K562 (cell line): ENCODE measurements around the gene ABHD1. TPM values are rescaled to one million over a fixed set of nuclear protein-coding genes. Genes with fewer than 3 reads are reported as not detected.

Source experiments
- ATAC-seq: fragments of 200-7000 bp; cut with Tn5 transposase; 3 replicates; pipeline ENCODE4 v1.9.1; 2020; ENCODE audit warnings: moderate library complexity
- BruUV-seq: library from RNA; stranded (reverse); fragments of 400-500 nt; replicated peaks from 2 replicates; lab custom pipeline; 2021; lab: Mats Ljungman, UMichigan
- CTCF ChIA-PET: fragments of 300-600 bp; formaldehyde crosslinking; extraction: SDS; loops from one replicate; lab custom pipeline; 2021; ENCODE audit warnings: low intra/inter-chr PET ratio; lab: Yijun Ruan, JAX
- POLR2A ChIA-PET: fragments of 300-600, 350-650 bp; sonication (Branson Sonifier 250); formaldehyde crosslinking; extraction: SDS; loops from one replicate; lab custom pipeline; 2021; ENCODE audit warnings: antibody characterized with exemption, inconsistent platforms; lab: Yijun Ruan, JAX
- DNase-seq, 4 experiments: peaks; one replicate each; pipeline versions ENCODE4 v3.0.0 to v3.0.0-alpha.2; 2011 to 2018; ENCODE audit warnings: low spot score in 3 of 4, mixed read lengths in 3 of 4; ENCODE audit errors: extremely low read depth in 1 of 4
- FAIRE-seq: peaks from 2 replicates; lab custom pipeline; 2011; peaks lifted over from hg19 to GRCh38; lab: Jason Lieb, UNC
- H2AFZ ChIP-seq: 2 replicates; pipeline ENCODE4 v1.6.0; 2011; ENCODE audit warnings: low read depth, low read length, control low read depth, inconsistent platforms
- H3K27ac ChIP-seq: fragments of 200-600 bp; 3 replicates; pipeline ENCODE4 v1.8.0; 2011; ENCODE audit warnings: low read depth, mild to moderate bottlenecking, control low read depth, inconsistent platforms, low read length, moderate library complexity, mixed read lengths; ENCODE audit errors: extremely low read depth
- H3K27me3 ChIP-seq, 2 experiments: fragments of 300-600 bp in 1 of 2; 2 replicates in 1 of 2; 3 replicates in 1 of 2; pipeline versions ENCODE4 v1.6.0 to v1.8.0; 2011; ENCODE audit warnings: inconsistent platforms in 2 of 2, low read length in 2 of 2, mild to moderate bottlenecking in 1 of 2, mixed read lengths in 1 of 2, moderate library complexity in 1 of 2; ENCODE audit not compliant: control insufficient read depth in 2 of 2, insufficient read depth in 2 of 2
- H3K36me3 ChIP-seq: fragments of 300-600 bp; 3 replicates; pipeline ENCODE4 v1.8.0; 2011; ENCODE audit warnings: mild to moderate bottlenecking, low read length, inconsistent platforms; ENCODE audit not compliant: control insufficient read depth, insufficient read depth
- H3K4me1 ChIP-seq, 2 experiments: fragments of 200-600 bp in 1 of 2; replicated peaks in 1 of 2; 2 replicates in 1 of 2; 3 replicates in 1 of 2; pipeline versions ENCODE4 v1.5.1 to v1.8.0; 2011; ENCODE audit warnings: inconsistent platforms in 2 of 2, low read length in 2 of 2, mild to moderate bottlenecking in 1 of 2, mixed read lengths in 1 of 2, moderate library complexity in 1 of 2; ENCODE audit not compliant: control insufficient read depth in 2 of 2, insufficient read depth in 2 of 2
- H3K4me2 ChIP-seq: 2 replicates; pipeline ENCODE4 v1.6.1; 2011; ENCODE audit warnings: low read length, control low read depth, inconsistent platforms, mixed read lengths; ENCODE audit not compliant: insufficient read depth
- H3K4me3 ChIP-seq: fragments of 200-600 bp; sonication (generic), shearing (Covaris generic); 2 replicates; pipeline ENCODE4 v1.5.1; 2016; ENCODE audit warnings: control low read depth, inconsistent platforms
- H3K79me2 ChIP-seq: fragments of 200-600 bp; 3 replicates; pipeline ENCODE4 v1.8.0; 2011; ENCODE audit warnings: low read length, inconsistent platforms; ENCODE audit not compliant: control insufficient read depth, insufficient read depth
- H3K9ac ChIP-seq, 2 experiments: 2 replicates each; pipeline versions ENCODE4 v1.6.0 to v1.6.1; 2011; ENCODE audit warnings: low read depth in 2 of 2, low read length in 2 of 2, control low read depth in 1 of 2, inconsistent platforms in 1 of 2, mild to moderate bottlenecking in 1 of 2, mixed read lengths in 1 of 2; ENCODE audit not compliant: insufficient read depth in 1 of 2
- H3K9me1 ChIP-seq: one replicate; pipeline ENCODE4 v1.6.0; 2011; ENCODE audit warnings: inconsistent platforms, mild to moderate bottlenecking, low read length, moderate library complexity; ENCODE audit not compliant: control insufficient read depth, insufficient read depth
- H3K9me3 ChIP-seq: replicated peaks from 2 replicates; pipeline ENCODE4 v1.5.1; 2011; ENCODE audit warnings: low read depth, low read length, inconsistent platforms; ENCODE audit not compliant: control insufficient read depth, insufficient read depth
- H4K20me1 ChIP-seq: replicated peaks from 2 replicates; pipeline ENCODE4 v1.6.1; 2011; ENCODE audit warnings: low read length, inconsistent platforms, mixed read lengths; ENCODE audit not compliant: control insufficient read depth, insufficient read depth
- CTBP1 ChIP-seq: fragments of 450-650 bp; IDR thresholded peaks from 2 replicates; pipeline ENCODE4 v1.6.1; 2016; ENCODE audit warnings: borderline replicate concordance
- ELK1 ChIP-seq: sonication (generic); formaldehyde crosslinking; IDR thresholded peaks from 2 replicates; pipeline ENCODE4 v1.8.1; 2022; ENCODE audit warnings: missing genetic modification reagents
- GABPA ChIP-seq: fragments of 200-800 bp; sonication (Bioruptor generic); conservative IDR thresholded peaks from 2 replicates; pipeline ENCODE4 v1.6.1; 2016; ENCODE audit warnings: low read depth, missing genetic modification characterization, missing compliant biosample characterization
- HNRNPUL1 ChIP-seq: fragments of 200-400 bp; formaldehyde crosslinking; IDR thresholded peaks from 2 replicates; pipeline ENCODE4 v1.6.1; 2017; ENCODE audit warnings: low read length
- ILF3 ChIP-seq: fragments of 450-650 bp; IDR thresholded peaks from 2 replicates; pipeline ENCODE4 v1.6.1; 2018; ENCODE audit warnings: antibody characterized with exemption, mild to moderate bottlenecking, moderate library complexity, borderline replicate concordance
- KHSRP ChIP-seq: fragments of 450-650 bp; IDR thresholded peaks from 2 replicates; pipeline ENCODE4 v1.6.1; 2017
- PHB ChIP-seq: fragments of 250-450 bp; sonication (Bioruptor Pico); IDR thresholded peaks from 2 replicates; pipeline ENCODE4 v1.5.0; 2021
- PHF20 ChIP-seq: fragments of 450-650 bp; IDR thresholded peaks from 2 replicates; pipeline ENCODE4 v1.6.1; 2018; ENCODE audit not compliant: partially characterized antibody
- PPARD ChIP-seq: fragments of 250-450 bp; sonication (Bioruptor Pico); IDR thresholded peaks from 2 replicates; pipeline ENCODE4 v1.8.0; 2022; ENCODE audit warnings: inconsistent platforms, mild to moderate bottlenecking, moderate library complexity
- SETDB1 ChIP-seq: IDR thresholded peaks from one replicate; pipeline ENCODE4 v1.6.1; 2012; ENCODE audit warnings: low read length, control low read depth, inconsistent platforms
- XRCC3 ChIP-seq: fragments of 450-650 bp; IDR thresholded peaks from 2 replicates; pipeline ENCODE4 v1.6.1; 2017; ENCODE audit warnings: mild to moderate bottlenecking, moderate library complexity
- WGBS: fragments of 100-300 bp; shearing (Covaris generic); methylation state at CpG from one replicate; pipeline ENCODE4 v1.1.6; 2016; ENCODE audit warnings: low coverage, mixed read lengths; ENCODE audit not compliant: insufficient coverage; ENCODE audit errors: missing lambda C conversion rate; 5-methylcytosine and 5-hydroxymethylcytosine counted together
- in situ Hi-C: fragments of 300-500 bp; cut with MboI; formaldehyde crosslinking; loops from 4 replicates; pipeline ENCODE4 v1.15.0; 2018; ENCODE audit warnings: inconsistent platforms, mixed read lengths
- intact Hi-C: fragments of 100-400 bp; cut with micrococcal nuclease; formaldehyde crosslinking; loops from 2 replicates; pipeline ENCODE4 v1.14.2; 2022
- polyA plus RNA-seq, 8 experiments: library from polyadenylated mRNA; depleted of rRNA in 4 of 8; stranded (reverse) in 5 of 8; unstranded in 3 of 8; fragments of >200 nt; fragmentation: Nextera tagmentation in 2 of 8; fragmentation: Illumina TruSeq in 1 of 8; extraction: Ambion mirVana in 2 of 8; extraction: Trizol in 1 of 8; gene quantifications; 2 replicates each; pipeline versions ENCODE4 v1.2.1 to v1.2.3, GENCODE V29; 2011 to 2014; ENCODE audit warnings: inconsistent platforms in 1 of 8, missing spikeins in 1 of 8
- total RNA-seq, 7 experiments: library from RNA; depleted of rRNA in 6 of 7; stranded (reverse); fragments of >200 nt in 6 of 7; fragmentation: Illumina TruSeq in 2 of 7; extraction: Trizol in 2 of 7; gene quantifications; 2 replicates each; pipeline versions ENCODE4 v1.2.1 to v1.2.3, GENCODE V29; 2011 to 2021; ENCODE audit warnings: low replicate concordance in 1 of 7
- TF ChIP-seq, protein P1 (sequence below): fragments of 250-450 bp; sonication (Bioruptor Pico); IDR thresholded peaks from 2 replicates; pipeline ENCODE4 v1.5.0; 2022; ENCODE audit warnings: mild to moderate bottlenecking
- TF ChIP-seq, protein P2 (sequence below), 3 experiments: IDR thresholded peaks in 2 of 3; conservative IDR thresholded peaks in 1 of 3; 2 replicates each; pipeline ENCODE4 v1.5.1; 2011 to 2012; ENCODE audit warnings: low read length in 3 of 3, mild to moderate bottlenecking in 3 of 3, control low read depth in 2 of 3, improper control_type of control experiment in 1 of 3, inconsistent platforms in 1 of 3, low read depth in 1 of 3, mixed read lengths in 1 of 3, moderate library complexity in 1 of 3; ENCODE audit not compliant: insufficient read depth in 2 of 3
- TF ChIP-seq, protein P3 (sequence below): fragments of 250-450 bp; sonication (Bioruptor Pico); IDR thresholded peaks from 2 replicates; pipeline ENCODE4 v1.8.0; 2022; ENCODE audit warnings: inconsistent platforms, mild to moderate bottlenecking, moderate library complexity, borderline replicate concordance

The ABHD1 gene
- total and polyA plus RNA-seq, 9 of the 15 experiments (the other 6 are each of a cell fraction or from before 2014, with no cell fraction given), result 0.10 to 0.16 (median 0.11) TPM; not detected in 5

GRCh38 chr2:27174638-27175037 is 51.0 kb downstream of the ABHD1 start (continued):
- no peak for TF ChIP-seq ELK1 (CRISPR knock-in tag)

DNA sequence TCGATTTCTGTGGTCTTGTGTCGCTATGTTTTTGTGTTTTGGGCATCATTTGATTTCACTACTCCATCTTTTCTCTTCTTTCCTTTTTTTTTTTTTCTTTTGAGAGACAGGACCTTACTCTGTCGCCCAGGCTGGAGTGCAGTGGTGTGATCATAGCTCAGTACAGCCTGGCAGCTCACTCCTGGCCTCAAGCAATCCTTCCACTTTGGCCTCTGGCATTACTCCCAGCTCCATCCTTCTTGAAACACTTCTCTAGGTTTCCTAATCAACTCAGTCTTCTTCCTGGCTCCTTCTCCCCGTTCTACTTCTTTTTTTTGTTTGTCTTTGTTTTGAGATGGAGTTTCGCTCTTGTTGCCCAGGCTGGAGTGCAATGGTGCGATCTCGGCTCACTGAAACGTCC is 51.7 kb downstream of the ABHD1 start:
- Histone ChIP-seq H3K9me3 (no peaks in the 10 kb centered on the region), H4K20me1 (no peaks in the 10 kb centered on the region), H3K9ac (no peak overlapping the region), H3K79me2 (no peaks in the 10 kb centered on the region), H3K4me1 (peaks cover 3 to 6% of the 10 kb centered on the region in 2 experiments; a peak in 3 of 5 replicates), H3K4me3 (no peak overlapping the region), H3K27ac (no peak overlapping the region), H3K36me3 (no peaks in the 10 kb centered on the region), H2AFZ (no peak overlapping the region), H3K27me3 (peaks cover 17 to 42% of the 10 kb centered on the region in 2 experiments; a peak in 4 of 5 replicates), H3K9me1 (no peaks in the 10 kb centered on the region), H3K4me2 (no peak overlapping the region)
- no peak for FAIRE-seq
- ChIA-PET POLR2A (interaction anchor here (0.6 to 1.9 kb wide), 4 partner anchors 11 to 77 kb away, joined by 3 to 8 read pairs (median 4); no protein-coding TSS in a partner anchor), CTCF (no interaction called here)
- DNase-seq, result no peak
- BruUV-seq, result no TSS peak
- WGBS, result 8% methylated on average over 6 of the region's 8 CpGs
- no peak for ATAC-seq
- in situ Hi-C loops, result no loop called here
- intact Hi-C loops, result no loop called here
- TF ChIP-seq PHF20 (no peak), HNRNPUL1 (no peak), GABPA (tag) (no peak), CTBP1 (no peak), PPARD (no peak), PHB (no peak), SETDB1 (no peak), KHSRP (no peak), XRCC3 (no peak), ILF3 (no peak)
- TF ChIP-seq, protein P1, sequence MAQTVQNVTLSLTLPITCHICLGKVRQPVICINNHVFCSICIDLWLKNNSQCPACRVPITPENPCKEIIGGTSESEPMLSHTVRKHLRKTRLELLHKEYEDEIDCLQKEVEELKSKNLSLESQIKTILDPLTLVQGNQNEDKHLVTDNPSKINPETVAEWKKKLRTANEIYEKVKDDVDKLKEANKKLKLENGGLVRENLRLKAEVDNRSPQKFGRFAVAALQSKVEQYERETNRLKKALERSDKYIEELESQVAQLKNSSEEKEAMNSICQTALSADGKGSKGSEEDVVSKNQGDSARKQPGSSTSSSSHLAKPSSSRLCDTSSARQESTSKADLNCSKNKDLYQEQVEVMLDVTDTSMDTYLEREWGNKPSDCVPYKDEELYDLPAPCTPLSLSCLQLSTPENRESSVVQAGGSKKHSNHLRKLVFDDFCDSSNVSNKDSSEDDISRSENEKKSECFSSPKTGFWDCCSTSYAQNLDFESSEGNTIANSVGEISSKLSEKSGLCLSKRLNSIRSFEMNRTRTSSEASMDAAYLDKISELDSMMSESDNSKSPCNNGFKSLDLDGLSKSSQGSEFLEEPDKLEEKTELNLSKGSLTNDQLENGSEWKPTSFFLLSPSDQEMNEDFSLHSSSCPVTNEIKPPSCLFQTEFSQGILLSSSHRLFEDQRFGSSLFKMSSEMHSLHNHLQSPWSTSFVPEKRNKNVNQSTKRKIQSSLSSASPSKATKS (CRISPR knock-in tag), result no peak
- TF ChIP-seq, protein P2, sequence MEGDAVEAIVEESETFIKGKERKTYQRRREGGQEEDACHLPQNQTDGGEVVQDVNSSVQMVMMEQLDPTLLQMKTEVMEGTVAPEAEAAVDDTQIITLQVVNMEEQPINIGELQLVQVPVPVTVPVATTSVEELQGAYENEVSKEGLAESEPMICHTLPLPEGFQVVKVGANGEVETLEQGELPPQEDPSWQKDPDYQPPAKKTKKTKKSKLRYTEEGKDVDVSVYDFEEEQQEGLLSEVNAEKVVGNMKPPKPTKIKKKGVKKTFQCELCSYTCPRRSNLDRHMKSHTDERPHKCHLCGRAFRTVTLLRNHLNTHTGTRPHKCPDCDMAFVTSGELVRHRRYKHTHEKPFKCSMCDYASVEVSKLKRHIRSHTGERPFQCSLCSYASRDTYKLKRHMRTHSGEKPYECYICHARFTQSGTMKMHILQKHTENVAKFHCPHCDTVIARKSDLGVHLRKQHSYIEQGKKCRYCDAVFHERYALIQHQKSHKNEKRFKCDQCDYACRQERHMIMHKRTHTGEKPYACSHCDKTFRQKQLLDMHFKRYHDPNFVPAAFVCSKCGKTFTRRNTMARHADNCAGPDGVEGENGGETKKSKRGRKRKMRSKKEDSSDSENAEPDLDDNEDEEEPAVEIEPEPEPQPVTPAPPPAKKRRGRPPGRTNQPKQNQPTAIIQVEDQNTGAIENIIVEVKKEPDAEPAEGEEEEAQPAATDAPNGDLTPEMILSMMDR (IDR thresholded peaks at IDR 0.05 in 2 of 3, conservative IDR thresholded peaks at IDR 0.05 in 1 of 3; ENCODE audit: insufficient read depth in 2 of 3, low read depth in 1 of 3, low read length in 3 of 3), result no peak
- TF ChIP-seq, protein P3, sequence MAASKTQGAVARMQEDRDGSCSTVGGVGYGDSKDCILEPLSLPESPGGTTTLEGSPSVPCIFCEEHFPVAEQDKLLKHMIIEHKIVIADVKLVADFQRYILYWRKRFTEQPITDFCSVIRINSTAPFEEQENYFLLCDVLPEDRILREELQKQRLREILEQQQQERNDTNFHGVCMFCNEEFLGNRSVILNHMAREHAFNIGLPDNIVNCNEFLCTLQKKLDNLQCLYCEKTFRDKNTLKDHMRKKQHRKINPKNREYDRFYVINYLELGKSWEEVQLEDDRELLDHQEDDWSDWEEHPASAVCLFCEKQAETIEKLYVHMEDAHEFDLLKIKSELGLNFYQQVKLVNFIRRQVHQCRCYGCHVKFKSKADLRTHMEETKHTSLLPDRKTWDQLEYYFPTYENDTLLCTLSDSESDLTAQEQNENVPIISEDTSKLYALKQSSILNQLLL, result no peak
